ENCODE results near the gene ACTG1. TPM values are rescaled to one million over a fixed set of nuclear protein-coding genes. Genes with fewer than 3 reads are reported as not detected.

ACTG1 gene
- total and polyA plus RNA-seq, 2 of the 4 experiments (the other 2 are of a cell fraction) = 10,907 to 15,732 TPM

DNA sequence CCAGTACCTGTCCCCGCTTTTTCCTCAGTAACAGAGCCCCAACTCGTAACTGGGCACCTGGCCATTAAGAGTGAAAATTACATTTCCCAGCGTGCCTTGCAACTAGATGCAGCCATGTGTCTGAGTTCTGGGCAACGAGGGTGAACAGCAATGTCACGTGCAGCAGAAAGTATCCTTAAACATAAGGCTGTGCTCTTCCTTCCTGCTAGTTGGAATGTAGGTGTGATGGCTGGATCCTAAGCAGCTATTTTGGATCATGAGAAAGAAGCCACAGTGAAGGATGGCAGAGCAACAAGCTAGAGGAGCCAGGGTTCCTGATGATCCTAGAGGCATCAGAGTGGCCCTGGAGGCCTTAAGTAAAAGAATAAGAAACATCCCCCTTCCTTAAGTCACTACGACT lies 36.0 kb downstream of the ACTG1 start:
- POLR2A ChIA-PET (ENCODE audit: unreplicated experiment) = no interaction called here
- H3K27ac ChIP-seq (ENCODE audit: insufficient read depth, low read length) = no peak overlapping the region

More for the DNA sequence above, 36.0 kb downstream of the ACTG1 start:
- H3K4me1 ChIP-seq (ENCODE audit: control insufficient read depth, insufficient read depth, low read length) = peaks cover 7% of the 10 kb centered on the region
- no peak overlapping the region for H3K4me3 ChIP-seq (ENCODE audit: insufficient read depth, low read depth, low read length)
- no peak overlapping the region for H2BK5ac ChIP-seq (ENCODE audit: low read depth, low read length, poor library complexity, severe bottlenecking)
- H3K79me1 ChIP-seq (ENCODE audit: low read depth in 1 of 2, low read length in 2 of 2) = no peaks in the 10 kb centered on the region
- H3K9me3 ChIP-seq (ENCODE audit: control insufficient read depth, insufficient read depth, low read length) = peaks cover 3% of the 10 kb centered on the region
- H3K36me3 ChIP-seq (ENCODE audit: control insufficient read depth, insufficient read depth, low read length) = no peaks in the 10 kb centered on the region
- in situ Hi-C loops (cut with MboI; ENCODE audit: low sequenced_read_pairs) = no loop called here
- no peak overlapping the region for H2AK5ac ChIP-seq (ENCODE audit: low read depth, low read length)
- H3K27me3 ChIP-seq (ENCODE audit: control insufficient read depth, insufficient read depth, low read length) = no peaks in the 10 kb centered on the region; the same call in 1 of the 2 replicates
- no peak overlapping the region for H2AK9ac ChIP-seq (replicated peaks; ENCODE audit: low read depth, low read length, poor library complexity)
- no peak overlapping the region for H2BK20ac ChIP-seq (ENCODE audit: low read depth, low read length)
- TF ChIP-seq, protein P1, sequence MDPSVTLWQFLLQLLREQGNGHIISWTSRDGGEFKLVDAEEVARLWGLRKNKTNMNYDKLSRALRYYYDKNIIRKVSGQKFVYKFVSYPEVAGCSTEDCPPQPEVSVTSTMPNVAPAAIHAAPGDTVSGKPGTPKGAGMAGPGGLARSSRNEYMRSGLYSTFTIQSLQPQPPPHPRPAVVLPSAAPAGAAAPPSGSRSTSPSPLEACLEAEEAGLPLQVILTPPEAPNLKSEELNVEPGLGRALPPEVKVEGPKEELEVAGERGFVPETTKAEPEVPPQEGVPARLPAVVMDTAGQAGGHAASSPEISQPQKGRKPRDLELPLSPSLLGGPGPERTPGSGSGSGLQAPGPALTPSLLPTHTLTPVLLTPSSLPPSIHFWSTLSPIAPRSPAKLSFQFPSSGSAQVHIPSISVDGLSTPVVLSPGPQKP (IDR thresholded peaks at IDR 0.05; ENCODE audit: borderline replicate concordance, low read depth, low read length) = no peak
- TF ChIP-seq NFE2L2 (IDR thresholded peaks at IDR 0.05; ENCODE audit: low read depth, low read length) (no peak), CEBPB (IDR thresholded peaks at IDR 0.05; ENCODE audit: low read depth, low read length) (no peak), RCOR1 (IDR thresholded peaks at IDR 0.05; ENCODE audit: insufficient replicate concordance, low read length) (no peak), CTCF (conservative IDR thresholded peaks at IDR 0.05; ENCODE audit: low read depth, low read length) (no peak), MAZ (IDR thresholded peaks at IDR 0.05; ENCODE audit: borderline replicate concordance, low read depth, low read length) (no peak), CHD1 (IDR thresholded peaks at IDR 0.05; ENCODE audit: low read depth, low read length) (no peak)
- TF ChIP-seq, protein P2, sequence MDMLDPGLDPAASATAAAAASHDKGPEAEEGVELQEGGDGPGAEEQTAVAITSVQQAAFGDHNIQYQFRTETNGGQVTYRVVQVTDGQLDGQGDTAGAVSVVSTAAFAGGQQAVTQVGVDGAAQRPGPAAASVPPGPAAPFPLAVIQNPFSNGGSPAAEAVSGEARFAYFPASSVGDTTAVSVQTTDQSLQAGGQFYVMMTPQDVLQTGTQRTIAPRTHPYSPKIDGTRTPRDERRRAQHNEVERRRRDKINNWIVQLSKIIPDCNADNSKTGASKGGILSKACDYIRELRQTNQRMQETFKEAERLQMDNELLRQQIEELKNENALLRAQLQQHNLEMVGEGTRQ (IDR thresholded peaks at IDR 0.05; ENCODE audit: low read depth, low read length) = no peak
- H3K9ac ChIP-seq (ENCODE audit: low read depth, low read length) = no peak overlapping the region
- CTCF ChIA-PET = no interaction called here
- peak overlapping the region; percentile 10 for H2AFZ ChIP-seq (replicated peaks; ENCODE audit: low read length, poor library complexity)
- intact Hi-C loops (cut with micrococcal nuclease) = no loop called here
- no peak overlapping the region for H4K8ac ChIP-seq (ENCODE audit: low read depth in 2 of 2, low read length in 2 of 2)
- H3K18ac ChIP-seq (ENCODE audit: low read depth, low read length) = no peak overlapping the region
- no peak overlapping the region for H3K23ac ChIP-seq (ENCODE audit: low read depth, low read length)
- no peak overlapping the region for H3K4me2 ChIP-seq (ENCODE audit: low read depth, low read length)
- H4K20me1 ChIP-seq (ENCODE audit: insufficient read depth, low read length) = no peaks in the 10 kb centered on the region
- H3K14ac ChIP-seq (replicated peaks; ENCODE audit: low read depth, low read length) = 0 out of 2 replicates have a peak overlapping the region, but pooled peaks have one; percentile 25
- no peak overlapping the region for H2BK120ac ChIP-seq (ENCODE audit: low read depth, low read length)
- peaks cover 3% of the 10 kb centered on the region; the same call in 1 of the 2 replicates for H3K9me1 ChIP-seq (ENCODE audit: insufficient read depth, low read length)
- ATAC-seq (ENCODE audit: low read depth) = no peak
- no peak overlapping the region for H4K5ac ChIP-seq (ENCODE audit: low read depth, low read length)
- dilution Hi-C loops (cut with HindIII; ENCODE audit: low sequenced_read_pairs, unreplicated experiment) = no loop called here
- no peak overlapping the region for H4K91ac ChIP-seq (ENCODE audit: insufficient read depth, low read depth, low read length)
- no peak for DNase-seq
- no TSS peak for BruUV-seq (replicated peaks)
- WGBS, 2 experiments (ENCODE audit: extremely low coverage in 2 of 2, insufficient read length in 1 of 2) = 60% methylated on average over 1 of the region's 6 CpGs; no CpG with 5 or more reads in 1 of the 2 experiments
- H3K4ac ChIP-seq (ENCODE audit: low read depth, low read length) = no peak overlapping the region
- no peak overlapping the region for H2BK15ac ChIP-seq (ENCODE audit: low read depth, low read length)
- no peak overlapping the region for H3K56ac ChIP-seq (ENCODE audit: extremely low read depth, insufficient read depth, low read length)
